HG03039 (cell line): ENCODE results near the gene NPIPB12.
"Not testable (repeated sequence)": the region's sequence is repeated elsewhere in the genome, so short reads cannot be mapped to it uniquely, and the experiment has no call there.

Source experiments
- ATAC-seq: cut with Tn5 transposase; IDR thresholded peaks from one replicate; pipeline ENCODE4 v1.9.1; 2021; ENCODE audit warnings: mild to moderate bottlenecking, moderate library complexity; ENCODE audit not compliant: unreplicated experiment

NPIPB12 gene

DNA sequence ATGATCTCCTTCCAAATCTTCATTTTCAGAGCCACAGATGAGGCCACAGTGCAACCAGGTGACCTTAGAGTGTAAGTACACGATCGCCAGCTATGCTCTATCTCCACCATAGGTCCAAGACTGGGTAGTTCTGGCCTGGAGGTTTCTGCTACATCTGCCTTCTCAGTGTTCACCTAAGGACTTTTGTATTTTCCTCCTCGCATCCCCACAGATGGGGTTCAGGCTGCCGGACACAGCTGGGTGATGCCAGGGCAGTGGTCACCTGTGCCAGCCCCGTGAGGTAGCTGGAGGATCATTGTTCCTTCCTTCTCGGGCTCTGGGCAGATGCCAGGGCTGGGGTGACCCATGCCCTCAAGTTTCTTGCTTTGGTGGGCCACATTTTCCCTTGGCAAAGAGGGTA is at the start of gene NPIPB12:
Gene NPIPB12 (minus strand): TSS at position 101 of the 400 bp plus-strand sequence.
- ATAC-seq = not testable (repeated sequence)

DNA sequence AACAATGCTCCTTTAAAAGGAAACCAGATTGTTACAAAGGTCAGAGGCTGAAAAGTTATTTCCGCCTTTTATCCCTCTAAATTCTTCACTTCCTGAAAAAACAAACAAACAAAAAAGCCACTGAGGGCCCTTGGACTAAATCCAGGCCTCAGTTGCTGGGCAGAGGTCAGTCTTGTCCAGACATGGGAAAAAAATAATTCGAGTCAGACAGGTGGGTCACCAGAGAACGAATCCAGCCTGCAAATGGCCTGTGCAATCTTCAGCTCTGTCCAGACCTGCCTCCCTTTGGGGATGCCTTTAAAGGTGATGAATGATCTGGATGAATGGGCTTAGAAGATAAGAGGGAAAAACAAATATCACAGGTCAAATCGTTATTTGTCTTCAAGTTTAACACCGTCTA is 15.3 kb upstream of the NPIPB12 start:
- ATAC-seq = not testable (repeated sequence)

DNA sequence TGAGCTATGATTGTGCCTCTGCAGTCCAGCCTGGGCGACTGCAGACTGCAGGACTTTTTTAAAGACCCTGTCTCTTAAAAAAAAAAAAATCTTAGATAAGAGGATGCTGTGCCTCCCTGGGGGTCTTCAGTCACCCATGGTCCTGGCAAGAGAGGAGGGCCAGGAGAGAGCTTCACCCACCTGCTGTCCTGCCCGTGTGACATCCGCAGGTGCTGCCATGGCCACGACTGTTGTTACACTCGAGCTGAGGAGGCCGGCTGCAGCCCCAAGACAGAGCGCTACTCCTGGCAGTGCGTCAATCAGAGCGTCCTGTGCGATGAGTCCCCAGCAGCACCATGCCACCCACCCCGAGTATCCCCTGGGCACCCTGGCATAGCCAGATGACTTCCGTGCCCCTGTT is 23.9 kb downstream of the NPIPB12 start:
- not testable (repeated sequence) for ATAC-seq

DNA sequence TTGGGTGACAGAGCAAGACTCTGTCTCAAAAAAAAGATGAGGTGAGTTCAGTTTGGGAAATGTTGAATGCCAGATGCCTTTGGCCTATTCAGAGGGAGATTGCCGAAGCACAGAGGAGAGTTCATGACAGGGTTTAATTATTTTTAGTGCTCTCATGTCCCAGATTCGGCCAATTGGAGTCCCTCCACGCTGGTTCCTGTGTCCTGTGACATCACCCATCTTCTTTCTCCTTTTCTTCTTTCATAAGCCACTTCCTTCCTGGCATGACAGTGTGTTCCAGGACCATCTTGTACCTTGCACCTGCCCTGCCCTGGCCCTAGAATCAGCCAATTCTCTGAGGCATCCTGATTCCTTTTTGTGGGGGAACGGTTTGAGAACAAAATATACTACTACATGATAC is 34.1 kb downstream of the NPIPB12 start:
- not testable (repeated sequence) for ATAC-seq

DNA sequence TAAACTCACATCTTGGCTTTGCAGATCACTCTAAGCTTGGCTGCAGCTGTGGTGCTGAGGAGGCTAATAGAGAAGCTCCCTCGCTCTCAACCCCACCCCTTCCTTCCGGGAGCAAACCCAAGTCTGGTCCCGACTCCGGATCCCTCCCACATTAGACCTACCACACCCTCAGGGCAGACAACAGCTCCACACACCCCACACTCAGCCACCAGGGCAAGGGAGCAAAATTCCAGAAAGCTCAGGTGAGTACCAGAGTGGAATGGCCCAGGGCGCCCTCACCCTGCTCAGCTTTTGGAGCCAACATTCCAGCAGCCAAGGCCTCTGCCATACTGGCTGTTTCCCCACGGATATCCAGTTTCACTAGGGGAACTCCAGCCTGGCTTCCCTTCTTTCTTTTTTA is 36.5 kb downstream of the NPIPB12 start:
- not testable (repeated sequence) for ATAC-seq

DNA sequence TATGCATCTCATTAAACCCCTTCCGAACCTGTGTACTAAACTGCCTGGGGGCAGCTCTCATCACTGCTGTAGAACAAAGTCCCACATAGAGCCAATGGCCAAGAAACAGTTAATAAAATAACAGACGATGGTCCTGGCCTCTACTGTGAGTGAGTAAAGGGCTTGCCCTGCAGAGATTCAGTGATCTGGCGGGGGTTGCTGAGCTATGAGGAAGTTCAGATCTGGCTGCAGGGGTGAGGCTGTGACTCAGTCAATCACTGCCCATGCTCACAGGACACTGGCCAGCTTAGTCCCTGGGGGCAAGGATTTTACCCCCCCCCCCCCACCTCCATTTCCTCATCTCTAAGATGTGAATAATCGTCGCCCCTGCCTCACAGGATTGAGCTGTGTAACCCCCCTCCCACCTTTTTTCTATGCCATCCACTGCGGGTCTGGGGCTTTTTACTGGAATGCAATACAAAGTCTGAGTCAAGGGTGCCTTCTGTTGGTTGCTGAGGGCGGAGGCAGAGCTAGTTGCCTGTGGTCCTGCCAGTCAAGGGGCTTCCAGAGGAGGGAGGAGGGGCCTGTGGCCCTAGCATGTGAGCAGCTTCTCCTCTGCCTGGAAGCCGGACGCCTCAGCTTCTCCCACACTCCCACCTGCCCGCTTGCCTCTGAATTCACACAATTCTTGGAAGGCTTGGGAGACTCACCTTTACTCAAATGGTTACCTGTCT is 38.4 kb downstream of the NPIPB12 start:
- not testable (repeated sequence) for ATAC-seq

DNA sequence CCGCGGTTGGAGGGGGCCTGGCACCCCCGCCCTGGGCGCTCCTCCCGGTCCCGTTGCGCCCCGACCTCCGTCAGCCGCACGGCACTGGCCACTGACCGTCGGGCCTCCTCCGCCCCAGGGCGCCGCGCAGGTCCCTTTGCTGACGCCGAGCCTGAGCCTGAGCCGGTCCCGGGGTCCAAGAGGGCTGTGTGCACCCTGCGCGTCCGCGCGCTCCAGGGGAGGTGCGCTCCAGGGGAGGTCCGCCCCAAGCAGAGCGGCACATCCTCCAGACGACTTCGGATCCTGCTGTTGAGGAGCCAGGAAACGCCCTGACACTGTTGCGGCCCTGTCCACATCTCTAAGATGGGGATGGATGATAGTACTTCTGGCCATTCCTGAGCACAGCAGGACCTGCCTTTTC is 39.3 kb downstream of the NPIPB12 start:
- ATAC-seq = not testable (repeated sequence)

DNA sequence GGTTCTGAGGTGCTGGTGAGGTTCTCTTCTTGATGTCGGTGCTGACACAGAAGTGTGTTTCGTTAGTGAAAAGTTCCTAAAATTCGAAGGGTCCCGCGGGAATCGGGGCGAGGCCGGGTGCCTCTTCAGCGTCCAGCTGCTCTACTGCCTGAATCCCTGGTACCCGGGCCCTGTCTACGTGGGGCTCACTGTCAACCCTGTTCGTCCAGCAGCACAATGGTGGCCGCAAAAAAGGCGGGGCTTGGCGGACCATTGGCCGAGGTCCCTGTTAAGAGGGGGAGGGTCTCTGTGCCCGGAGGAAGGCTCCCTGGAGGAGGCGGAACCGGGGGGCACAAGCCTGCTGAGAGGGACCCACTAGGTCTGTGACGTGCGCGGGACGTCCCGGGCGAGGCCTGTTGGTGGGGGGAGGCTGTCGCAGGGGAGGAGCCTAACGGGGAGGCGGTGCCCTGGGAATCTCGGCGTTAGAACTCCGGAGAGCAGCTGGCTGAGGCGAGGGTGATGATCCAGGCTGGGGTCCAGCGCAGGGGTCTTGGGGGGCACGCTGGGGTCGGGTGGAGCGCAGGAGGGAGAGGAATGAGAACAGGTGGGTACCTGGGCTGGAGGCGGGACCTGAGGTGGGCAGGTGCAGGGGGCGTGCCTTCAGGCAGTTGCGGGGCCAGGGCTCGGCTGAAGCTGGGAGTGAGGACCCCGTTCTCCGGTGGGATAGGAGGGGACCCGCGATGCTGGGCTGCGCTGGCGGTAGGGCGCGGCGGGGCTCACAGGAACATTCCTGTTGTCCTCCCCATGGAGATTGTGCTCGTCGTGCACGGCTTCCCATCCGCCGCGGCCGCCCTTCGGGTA is 40.0 kb downstream of the NPIPB12 start:
- not testable (repeated sequence) for ATAC-seq

DNA sequence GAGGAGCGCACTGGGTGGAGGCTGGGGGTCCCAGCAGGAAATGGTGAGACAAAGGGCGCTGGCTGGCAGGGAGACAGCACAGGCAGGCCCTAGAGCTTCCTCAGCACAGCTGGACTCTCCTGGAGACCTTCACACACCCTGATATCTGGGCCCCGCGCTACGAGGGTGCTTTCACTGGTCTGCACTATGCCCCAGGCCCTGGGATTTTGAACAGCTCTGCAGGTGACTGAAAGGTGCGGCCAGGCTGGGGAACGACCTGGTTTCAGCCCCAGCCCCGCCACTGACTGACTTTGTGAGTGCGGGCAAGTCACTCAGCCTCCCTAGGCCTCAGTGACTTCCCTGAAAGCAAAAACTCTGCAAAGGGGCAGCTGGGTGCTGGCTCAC is 45.6 kb downstream of the NPIPB12 start:
- not testable (repeated sequence) for ATAC-seq

DNA sequence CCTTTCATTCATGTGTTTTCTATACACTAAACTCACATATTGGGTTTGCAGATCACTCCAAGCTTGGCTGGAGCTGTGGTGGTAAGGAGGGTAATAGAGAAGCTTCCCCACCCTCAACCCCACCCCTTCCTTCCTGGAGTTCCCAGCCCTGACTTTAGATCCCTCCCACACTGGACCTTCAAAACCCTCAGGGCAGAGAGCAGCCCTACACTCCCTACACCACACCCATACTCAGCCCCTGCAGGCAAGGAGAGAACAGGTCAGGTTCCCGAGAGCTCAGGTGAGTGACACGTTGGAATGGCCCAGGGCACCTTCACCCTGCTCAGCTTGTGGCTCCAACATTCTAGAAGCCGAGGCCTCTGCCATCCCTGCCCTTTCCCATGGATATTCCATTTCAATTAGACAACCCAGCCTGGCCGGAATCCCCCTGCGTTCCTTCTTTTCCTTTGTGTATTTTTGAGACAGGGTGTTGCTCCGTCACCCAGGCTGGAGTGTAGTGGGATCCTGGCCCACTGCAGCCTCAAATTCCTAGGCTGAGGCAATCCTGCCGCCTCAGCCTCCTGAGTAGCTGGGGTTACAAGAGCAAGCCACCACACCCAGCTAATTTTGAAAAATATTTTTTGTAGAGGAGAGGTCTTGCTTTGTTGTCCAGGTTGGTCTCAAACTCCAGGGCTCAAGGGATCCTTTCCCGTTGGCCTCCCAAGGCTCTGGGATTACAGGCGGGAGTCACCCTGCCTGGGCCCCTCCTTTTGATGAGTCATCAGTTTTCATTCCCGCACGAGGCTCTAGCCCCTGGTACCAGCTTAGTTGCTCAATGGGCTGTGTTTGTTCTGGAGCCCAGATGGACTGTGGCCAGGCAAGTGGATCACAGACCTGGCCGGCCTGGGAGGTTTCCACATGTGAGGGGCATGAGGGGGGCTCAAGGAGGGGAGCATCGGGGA is 46.2 kb downstream of the NPIPB12 start, which contains the start of gene SULT1A4:
Gene SULT1A4 (plus strand): TSS at position 208 of the 941 bp plus-strand sequence. CDS start 1,473 bp downstream, outside the sequence.
- not testable (repeated sequence) for ATAC-seq

DNA sequence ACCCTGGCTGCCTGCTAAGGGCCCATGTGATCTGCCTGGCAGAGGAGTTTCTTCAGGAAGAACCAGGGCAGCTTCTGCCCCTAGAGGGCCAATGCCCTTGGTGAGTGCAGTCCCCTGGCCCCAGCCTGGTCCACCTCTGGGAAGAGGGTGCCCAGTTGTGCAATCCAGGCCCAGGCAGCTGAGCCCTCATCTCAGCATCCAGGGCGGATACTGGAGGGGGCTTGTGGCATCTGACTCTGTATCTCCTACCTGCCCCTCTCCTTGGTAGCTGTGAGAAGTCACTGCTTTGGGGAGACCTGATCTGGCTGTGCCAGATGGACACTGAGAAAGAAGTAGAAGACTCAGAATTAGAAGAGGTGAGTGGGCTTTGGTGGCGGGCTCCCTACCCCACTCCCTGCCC is 48.5 kb downstream of the NPIPB12 start:
- ATAC-seq = not testable (repeated sequence)

DNA sequence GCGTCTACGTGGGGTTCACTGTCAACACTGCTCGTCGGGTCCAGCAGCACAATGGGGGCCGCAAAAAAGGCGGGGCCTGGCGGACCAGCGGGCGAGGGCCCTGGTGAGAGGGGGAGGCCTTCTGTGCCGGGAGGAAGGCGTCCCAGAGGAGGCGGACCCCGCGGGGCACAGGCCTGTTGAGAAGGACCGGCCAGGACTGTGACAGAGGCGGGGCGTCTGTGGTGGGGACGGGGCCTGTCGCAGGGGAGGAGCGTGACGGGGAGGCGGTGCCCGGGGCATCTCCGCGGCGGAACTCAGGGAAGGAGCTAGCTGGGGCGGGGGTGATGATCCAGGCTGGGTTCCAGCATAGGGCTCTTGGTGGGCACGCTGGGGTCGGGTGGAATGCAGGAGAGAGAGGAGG is 51.4 kb downstream of the NPIPB12 start:
- peak; percentile 42 for ATAC-seq

DNA sequence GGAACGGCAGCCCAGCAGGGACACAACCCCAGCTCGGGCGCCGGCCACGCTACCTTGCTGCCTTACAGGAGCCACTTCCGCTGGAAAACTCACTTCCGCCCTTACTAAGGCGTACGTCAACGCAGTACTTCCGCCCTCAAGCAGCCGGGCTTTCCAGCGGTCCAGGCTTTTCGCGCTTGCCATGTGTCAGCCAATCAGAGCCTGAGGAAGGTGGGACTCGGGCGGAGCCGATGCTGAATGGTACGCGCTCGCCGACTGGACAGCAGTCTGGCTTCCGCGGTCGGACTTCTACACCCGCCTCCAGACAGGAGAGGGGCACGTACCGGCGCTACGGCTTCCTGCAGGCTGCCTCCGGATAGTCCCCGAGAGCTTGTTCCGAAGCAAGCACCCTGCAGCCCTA is 51.9 kb downstream of the NPIPB12 start, which contains the start of the genes BOLA2 and SLX1B:
Gene BOLA2 (minus strand): TSS at position 83 of the 400 bp plus-strand sequence. CDS start 98 bp downstream, outside the sequence.
Gene SLX1B (plus strand): TSS at position 265 of the 400 bp plus-strand sequence.
- ATAC-seq = peak; percentile 82

DNA sequence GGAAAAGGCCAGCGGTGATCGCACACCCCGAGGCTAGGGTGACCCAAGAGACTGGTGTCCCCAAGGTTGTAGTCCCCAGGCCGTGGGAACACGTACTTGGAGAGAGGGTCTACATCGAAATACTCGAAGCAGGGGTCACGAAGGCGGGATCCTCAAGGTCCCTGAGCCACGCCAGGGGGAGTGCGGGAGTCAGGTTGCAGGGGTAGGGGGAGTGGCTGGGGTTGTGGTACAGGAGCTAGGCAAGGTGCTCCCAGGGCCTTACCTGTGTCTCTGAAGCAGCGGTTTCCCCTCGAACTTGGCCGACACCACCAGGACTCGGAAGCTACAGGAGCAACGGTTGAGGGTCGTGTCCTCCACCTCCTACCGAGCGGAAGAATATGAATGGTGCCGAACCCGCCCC is 52.5 kb downstream of the NPIPB12 start:
- ATAC-seq = not testable (repeated sequence)
